GM19452 (cell line): ENCODE results near the gene NTN1.

Experiments
- ATAC-seq: cut with Tn5 transposase; IDR thresholded peaks from one replicate; pipeline ENCODE4 v1.9.1; 2021; ENCODE audit not compliant: unreplicated experiment

Gene NTN1

GRCh38 chr17:9268546-9268945, 247.2 kb downstream of the NTN1 start:
- no peak for ATAC-seq

GRCh38 chr17:9269350-9270035, 248.2 kb downstream of the NTN1 start:
- no peak for ATAC-seq

- ATAC-seq, result no peak
These were observed 249.6 kb downstream of the NTN1 start for GRCh38 chr17:9270921-9271320.

GRCh38 chr17:9271989-9272388, 250.7 kb downstream of the NTN1 start:
- ATAC-seq, result no peak

- ATAC-seq, result no peak
These were observed 251.3 kb downstream of the NTN1 start for GRCh38 chr17:9272501-9273200.

- no peak for ATAC-seq
These were observed 252.4 kb downstream of the NTN1 start for GRCh38 chr17:9273428-9274391.

- no peak for ATAC-seq
These were observed 253.7 kb downstream of the NTN1 start for GRCh38 chr17:9274973-9275372.

GRCh38 chr17:9279893-9280292, 258.6 kb downstream of the NTN1 start:
- ATAC-seq, result no peak

GRCh38 chr17:9283909-9284308, 262.6 kb downstream of the NTN1 start:
- no peak for ATAC-seq

- ATAC-seq, result no peak
These were observed 263.6 kb downstream of the NTN1 start for GRCh38 chr17:9284884-9285283.

GRCh38 chr17:9285602-9286427, 264.5 kb downstream of the NTN1 start:
- ATAC-seq, result no peak

GRCh38 chr17:9286434-9286833, 265.1 kb downstream of the NTN1 start:
- ATAC-seq, result no peak

GRCh38 chr17:9287306-9287705, 266.0 kb downstream of the NTN1 start:
- ATAC-seq, result no peak

GRCh38 chr17:9290226-9290613, 268.9 kb downstream of the NTN1 start:
- ATAC-seq, result no peak

GRCh38 chr17:9291912-9292560, 270.7 kb downstream of the NTN1 start:
- no peak for ATAC-seq

- no peak for ATAC-seq
These were observed 271.2 kb downstream of the NTN1 start for GRCh38 chr17:9292561-9292941.
